ENCODE measurements around the gene GNA15.

Gene GNA15

GRCh38 chr19:3105641-3106508 is 30.0 kb upstream of the GNA15 start:
- no peak for DNase-seq (ENCODE audit: low spot score)
- no peak overlapping the region for H3K14ac ChIP-seq (ENCODE audit: low read length)
- H2BK12ac ChIP-seq (ENCODE audit: low read length): no peak overlapping the region

GRCh38 chr19:3106509-3107141 is 29.2 kb upstream of the GNA15 start:
- no peak overlapping the region for H3K4me2 ChIP-seq (ENCODE audit: insufficient read depth, low read length, poor library complexity, severe bottlenecking)
- no peak overlapping the region for H4K8ac ChIP-seq (ENCODE audit: low read depth, low read length)
- H3K36me3 ChIP-seq (replicated peaks in 1 of 2; ENCODE audit: control insufficient read depth in 2 of 2, insufficient read depth in 2 of 2, low read length in 2 of 2): peaks cover 3 to 6% of the 10 kb centered on the region in 2 donors
- H3K9me3 ChIP-seq (replicated peaks in 1 of 2; ENCODE audit: control insufficient read depth in 2 of 2, insufficient read depth in 1 of 2, low read depth in 1 of 2, low read length in 2 of 2): no peaks in the 10 kb centered on the region
- no peak overlapping the region for H3K4ac ChIP-seq (ENCODE audit: low read length)
- peak overlapping the region in 1 of 2 donors; percentile 64 for H3K4me3 ChIP-seq (ENCODE audit: low read length in 2 of 2)
- H3K27me3 ChIP-seq (ENCODE audit: control insufficient read depth in 3 of 3, insufficient read depth in 3 of 3, low read depth in 1 of 3, low read length in 3 of 3): no peaks in the 10 kb centered on the region
- H2AK5ac ChIP-seq (ENCODE audit: low read depth, low read length): no peak overlapping the region
- WGBS, 2 donors (ENCODE audit: extremely low coverage in 2 of 2, insufficient read length in 2 of 2, insufficient replicate concordance in 1 of 2): no CpG with 5 or more reads among the region's 17 CpGs
- peaks cover 0 to 5% of the 10 kb centered on the region in 2 donors for H3K4me1 ChIP-seq (ENCODE audit: control insufficient read depth in 2 of 2, insufficient read depth in 1 of 2, low read depth in 1 of 2, low read length in 2 of 2)
- no peak overlapping the region for H2BK15ac ChIP-seq (ENCODE audit: low read length)
- H4K91ac ChIP-seq (ENCODE audit: low read depth, low read length, poor library complexity): no peak overlapping the region
- H3K79me1 ChIP-seq (ENCODE audit: low read depth, low read length): peaks cover 43% of the 10 kb centered on the region
- no peak overlapping the region for H3K18ac ChIP-seq (ENCODE audit: low read length)
- no peak overlapping the region for H3K9ac ChIP-seq (ENCODE audit: low read depth, low read length, poor library complexity)
- H3K27ac ChIP-seq (replicated peaks; ENCODE audit: low read length): no peak overlapping the region
- no peak overlapping the region for H2BK120ac ChIP-seq (ENCODE audit: low read depth, low read length)
- H2BK5ac ChIP-seq (ENCODE audit: low read length): peak overlapping the region; percentile 66
- no peak overlapping the region for H2AFZ ChIP-seq (ENCODE audit: low read length)
- no peak for DNase-seq (ENCODE audit: low spot score)
- no peak overlapping the region for H3K14ac ChIP-seq (ENCODE audit: low read length)
- H2BK12ac ChIP-seq (ENCODE audit: low read length): no peak overlapping the region
- no peak overlapping the region for H3K23ac ChIP-seq (ENCODE audit: low read depth, low read length, poor library complexity)

More at GRCh38 chr19:3105641-3106508, 30.0 kb upstream of the GNA15 start:
- H3K9ac ChIP-seq (ENCODE audit: low read depth, low read length, poor library complexity): no peak overlapping the region
- H2AK5ac ChIP-seq (ENCODE audit: low read depth, low read length): no peak overlapping the region
- H3K36me3 ChIP-seq (replicated peaks in 1 of 2; ENCODE audit: control insufficient read depth in 2 of 2, insufficient read depth in 2 of 2, low read length in 2 of 2): no peaks in the 10 kb centered on the region
- no peak overlapping the region for H2AFZ ChIP-seq (ENCODE audit: low read length)
- H3K9me3 ChIP-seq (replicated peaks in 1 of 2; ENCODE audit: control insufficient read depth in 2 of 2, insufficient read depth in 1 of 2, low read depth in 1 of 2, low read length in 2 of 2): no peaks in the 10 kb centered on the region
- H4K8ac ChIP-seq (ENCODE audit: low read depth, low read length): no peak overlapping the region
- peak overlapping the region; percentile 66 for H2BK5ac ChIP-seq (ENCODE audit: low read length)
- no peak overlapping the region for H3K4me3 ChIP-seq (ENCODE audit: low read length in 2 of 2)
- no peak overlapping the region for H3K27ac ChIP-seq (replicated peaks; ENCODE audit: low read length)
- H2BK15ac ChIP-seq (ENCODE audit: low read length): peak overlapping the region; percentile 26
- H4K91ac ChIP-seq (ENCODE audit: low read depth, low read length, poor library complexity): no peak overlapping the region
- H3K18ac ChIP-seq (ENCODE audit: low read length): no peak overlapping the region
- H3K79me1 ChIP-seq (ENCODE audit: low read depth, low read length): peaks cover 45% of the 10 kb centered on the region
- no peak overlapping the region for H3K4me2 ChIP-seq (ENCODE audit: insufficient read depth, low read length, poor library complexity, severe bottlenecking)
- no peak overlapping the region for H3K23ac ChIP-seq (ENCODE audit: low read depth, low read length, poor library complexity)
- no peak overlapping the region for H3K4ac ChIP-seq (ENCODE audit: low read length)
- H3K27me3 ChIP-seq (ENCODE audit: control insufficient read depth in 3 of 3, insufficient read depth in 3 of 3, low read depth in 1 of 3, low read length in 3 of 3): no peaks in the 10 kb centered on the region
- peaks cover 0 to 5% of the 10 kb centered on the region in 2 donors for H3K4me1 ChIP-seq (ENCODE audit: control insufficient read depth in 2 of 2, insufficient read depth in 1 of 2, low read depth in 1 of 2, low read length in 2 of 2)
- WGBS, 2 donors (ENCODE audit: extremely low coverage in 2 of 2, insufficient read length in 2 of 2, insufficient replicate concordance in 1 of 2): no CpG with 5 or more reads among the region's 33 CpGs
- H2BK120ac ChIP-seq (ENCODE audit: low read depth, low read length): no peak overlapping the region

GRCh38 chr19:3107658-3108057 is 28.2 kb upstream of the GNA15 start:
- H3K27ac ChIP-seq (replicated peaks; ENCODE audit: low read length): no peak overlapping the region
- H2BK15ac ChIP-seq (ENCODE audit: low read length): no peak overlapping the region
- H3K4ac ChIP-seq (ENCODE audit: low read length): no peak overlapping the region
- no peak overlapping the region for H4K91ac ChIP-seq (ENCODE audit: low read depth, low read length, poor library complexity)
- H3K18ac ChIP-seq (ENCODE audit: low read length): no peak overlapping the region
- H3K4me1 ChIP-seq (ENCODE audit: control insufficient read depth in 2 of 2, insufficient read depth in 1 of 2, low read depth in 1 of 2, low read length in 2 of 2): peaks cover 0 to 5% of the 10 kb centered on the region in 2 donors
- no peak overlapping the region for H2AK5ac ChIP-seq (ENCODE audit: low read depth, low read length)
- no peak for DNase-seq (ENCODE audit: low spot score)
- H3K79me1 ChIP-seq (ENCODE audit: low read depth, low read length): peaks cover 36% of the 10 kb centered on the region
- no peaks in the 10 kb centered on the region for H3K9me3 ChIP-seq (replicated peaks in 1 of 2; ENCODE audit: control insufficient read depth in 2 of 2, insufficient read depth in 1 of 2, low read depth in 1 of 2, low read length in 2 of 2)
- H2BK5ac ChIP-seq (ENCODE audit: low read length): no peak overlapping the region
- no peak overlapping the region for H3K23ac ChIP-seq (ENCODE audit: low read depth, low read length, poor library complexity)
- no peak overlapping the region for H2BK12ac ChIP-seq (ENCODE audit: low read length)
- H2AFZ ChIP-seq (ENCODE audit: low read length): no peak overlapping the region
- H3K27me3 ChIP-seq (ENCODE audit: control insufficient read depth in 3 of 3, insufficient read depth in 3 of 3, low read depth in 1 of 3, low read length in 3 of 3): no peaks in the 10 kb centered on the region
- no peak overlapping the region for H2BK120ac ChIP-seq (ENCODE audit: low read depth, low read length)
- H3K4me2 ChIP-seq (ENCODE audit: insufficient read depth, low read length, poor library complexity, severe bottlenecking): no peak overlapping the region
- no peak overlapping the region for H3K9ac ChIP-seq (ENCODE audit: low read depth, low read length, poor library complexity)
- H3K14ac ChIP-seq (ENCODE audit: low read length): no peak overlapping the region
- H4K8ac ChIP-seq (ENCODE audit: low read depth, low read length): no peak overlapping the region
- peaks cover 3 to 7% of the 10 kb centered on the region in 2 donors for H3K36me3 ChIP-seq (replicated peaks in 1 of 2; ENCODE audit: control insufficient read depth in 2 of 2, insufficient read depth in 2 of 2, low read length in 2 of 2)
- no CpG with 5 or more reads among the region's 7 CpGs for WGBS, 2 donors (ENCODE audit: extremely low coverage in 2 of 2, insufficient read length in 2 of 2, insufficient replicate concordance in 1 of 2)
- H3K4me3 ChIP-seq (ENCODE audit: low read length in 2 of 2): no peak overlapping the region

GRCh38 chr19:3108775-3109174 is 27.1 kb upstream of the GNA15 start:
- H3K27me3 ChIP-seq (ENCODE audit: control insufficient read depth in 3 of 3, insufficient read depth in 3 of 3, low read depth in 1 of 3, low read length in 3 of 3): no peaks in the 10 kb centered on the region
- no peaks in the 10 kb centered on the region for H3K9me3 ChIP-seq (replicated peaks in 1 of 2; ENCODE audit: control insufficient read depth in 2 of 2, insufficient read depth in 1 of 2, low read depth in 1 of 2, low read length in 2 of 2)
- H4K91ac ChIP-seq (ENCODE audit: low read depth, low read length, poor library complexity): no peak overlapping the region
- no peak overlapping the region for H3K14ac ChIP-seq (ENCODE audit: low read length)
- no peak overlapping the region for H3K27ac ChIP-seq (replicated peaks; ENCODE audit: low read length)
- H2BK15ac ChIP-seq (ENCODE audit: low read length): no peak overlapping the region
- no peak overlapping the region for H3K4me2 ChIP-seq (ENCODE audit: insufficient read depth, low read length, poor library complexity, severe bottlenecking)
- peak; percentile 56 for DNase-seq (ENCODE audit: low spot score)
- H2BK12ac ChIP-seq (ENCODE audit: low read length): no peak overlapping the region
- peaks cover 0 to 5% of the 10 kb centered on the region in 2 donors for H3K4me1 ChIP-seq (ENCODE audit: control insufficient read depth in 2 of 2, insufficient read depth in 1 of 2, low read depth in 1 of 2, low read length in 2 of 2)
- H2AFZ ChIP-seq (ENCODE audit: low read length): no peak overlapping the region
- no peak overlapping the region for H3K4me3 ChIP-seq (ENCODE audit: low read length in 2 of 2)
- H3K9ac ChIP-seq (ENCODE audit: low read depth, low read length, poor library complexity): no peak overlapping the region
- no peak overlapping the region for H2BK5ac ChIP-seq (ENCODE audit: low read length)
- no CpG with 5 or more reads among the region's 5 CpGs for WGBS, 2 donors (ENCODE audit: extremely low coverage in 2 of 2, insufficient read length in 2 of 2, insufficient replicate concordance in 1 of 2)
- H3K79me1 ChIP-seq (ENCODE audit: low read depth, low read length): peaks cover 42% of the 10 kb centered on the region
- H4K8ac ChIP-seq (ENCODE audit: low read depth, low read length): no peak overlapping the region
- H2BK120ac ChIP-seq (ENCODE audit: low read depth, low read length): no peak overlapping the region
- peak overlapping the region; percentile 62 for H3K23ac ChIP-seq (ENCODE audit: low read depth, low read length, poor library complexity)
- H2AK5ac ChIP-seq (ENCODE audit: low read depth, low read length): no peak overlapping the region
- H3K4ac ChIP-seq (ENCODE audit: low read length): no peak overlapping the region
- peaks cover 3 to 7% of the 10 kb centered on the region in 2 donors for H3K36me3 ChIP-seq (replicated peaks in 1 of 2; ENCODE audit: control insufficient read depth in 2 of 2, insufficient read depth in 2 of 2, low read length in 2 of 2)
- no peak overlapping the region for H3K18ac ChIP-seq (ENCODE audit: low read length)

Data from neuronal stem cell (in vitro differentiated cells).